Left ventricle myocardium inferior (tissue), 1 donor: Measurements from ENCODE around the gene PLCH1. TPM values are rescaled to one million over a fixed set of nuclear protein-coding genes. Genes with fewer than 3 reads are reported as not detected.
"Not testable (repeated sequence)": the region's sequence is repeated elsewhere in the genome, so short reads cannot be mapped to it uniquely, and the experiment has no call there.

Experiments
- DNase-seq: peaks from one replicate; pipeline ENCODE4 v3.0.0-alpha.2; 2020
- H3K27ac ChIP-seq: fragments of 200-600 bp; replicated peaks from 2 replicates; pipeline ENCODE4 v1.8.0; 2021
- H3K27me3 ChIP-seq: fragments of 200-600 bp; 2 replicates; pipeline ENCODE4 v1.8.0; 2021; ENCODE audit warnings: low read depth
- H3K36me3 ChIP-seq: fragments of 200-600 bp; 2 replicates; pipeline ENCODE4 v1.8.0; 2021
- H3K4me1 ChIP-seq: fragments of 200-600 bp; 2 replicates; pipeline ENCODE4 v1.8.0; 2021
- H3K4me3 ChIP-seq: fragments of 200-600 bp; 2 replicates; pipeline ENCODE4 v1.8.0; 2021; ENCODE audit warnings: mild to moderate bottlenecking, moderate library complexity
- H3K9me3 ChIP-seq: fragments of 200-600 bp; replicated peaks from 2 replicates; pipeline ENCODE4 v1.8.0; 2021
- intact Hi-C: fragments of 100-400 bp; cut with micrococcal nuclease; formaldehyde crosslinking; loops from one replicate; pipeline ENCODE4 v1.11.0; 2022
- total RNA-seq: library from RNA; stranded (reverse); fragmentation: NEBNext Ultra II Directional; extraction: Animal tissue kit (Norgen Biotek cat#: 25700); gene quantifications from one replicate; pipeline ENCODE4 v1.2.1, GENCODE V29; 2021
- TF ChIP-seq, protein P1 (sequence below): fragments of 200-600 bp; IDR thresholded peaks from 2 replicates; pipeline ENCODE4 v1.8.0; 2021; ENCODE audit warnings: antibody characterized with exemption, mild to moderate bottlenecking, borderline replicate concordance
- donor health status: DM: no; HTN: yes; CAD: no; lungs with severe emphysema.

Gene PLCH1
- total RNA-seq, 1 donor from 2014 or later: 0.85 TPM

DNA sequence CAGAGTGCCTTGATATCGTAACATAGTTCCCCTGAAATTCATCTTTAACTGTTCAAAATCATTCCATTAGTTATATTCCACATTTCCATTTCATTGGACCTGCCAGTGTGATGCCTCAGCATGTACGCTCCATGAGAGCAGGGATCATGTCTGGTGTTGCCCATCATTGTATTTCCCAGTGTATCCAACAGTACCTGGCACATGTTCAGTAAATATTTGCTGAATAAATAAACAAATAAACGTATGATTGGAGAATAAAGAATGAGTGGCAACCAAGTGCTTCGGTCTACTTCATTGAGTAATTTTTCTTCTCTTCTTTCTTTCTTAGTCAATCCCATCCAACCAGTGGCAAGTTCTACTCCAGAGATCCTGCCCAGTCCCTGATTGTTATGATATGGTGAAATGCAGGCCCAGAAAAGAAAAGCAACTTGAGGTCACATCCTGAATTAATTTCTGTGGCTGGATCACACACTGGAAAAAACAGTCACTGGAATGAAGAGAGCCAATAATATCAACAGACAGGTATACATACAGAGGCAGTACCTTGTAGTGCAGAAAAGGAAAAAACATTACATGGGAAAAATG is 101.2 kb downstream of the PLCH1 start:
- H3K36me3 ChIP-seq: no peaks in the 10 kb centered on the region
- H3K4me3 ChIP-seq: no peak overlapping the region
- no peaks in the 10 kb centered on the region for H3K27me3 ChIP-seq
- H3K9me3 ChIP-seq: no peaks in the 10 kb centered on the region
- TF ChIP-seq, protein P1, sequence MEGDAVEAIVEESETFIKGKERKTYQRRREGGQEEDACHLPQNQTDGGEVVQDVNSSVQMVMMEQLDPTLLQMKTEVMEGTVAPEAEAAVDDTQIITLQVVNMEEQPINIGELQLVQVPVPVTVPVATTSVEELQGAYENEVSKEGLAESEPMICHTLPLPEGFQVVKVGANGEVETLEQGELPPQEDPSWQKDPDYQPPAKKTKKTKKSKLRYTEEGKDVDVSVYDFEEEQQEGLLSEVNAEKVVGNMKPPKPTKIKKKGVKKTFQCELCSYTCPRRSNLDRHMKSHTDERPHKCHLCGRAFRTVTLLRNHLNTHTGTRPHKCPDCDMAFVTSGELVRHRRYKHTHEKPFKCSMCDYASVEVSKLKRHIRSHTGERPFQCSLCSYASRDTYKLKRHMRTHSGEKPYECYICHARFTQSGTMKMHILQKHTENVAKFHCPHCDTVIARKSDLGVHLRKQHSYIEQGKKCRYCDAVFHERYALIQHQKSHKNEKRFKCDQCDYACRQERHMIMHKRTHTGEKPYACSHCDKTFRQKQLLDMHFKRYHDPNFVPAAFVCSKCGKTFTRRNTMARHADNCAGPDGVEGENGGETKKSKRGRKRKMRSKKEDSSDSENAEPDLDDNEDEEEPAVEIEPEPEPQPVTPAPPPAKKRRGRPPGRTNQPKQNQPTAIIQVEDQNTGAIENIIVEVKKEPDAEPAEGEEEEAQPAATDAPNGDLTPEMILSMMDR: no peak
- no peak overlapping the region for H3K27ac ChIP-seq
- intact Hi-C loops: no loop called here
- no peak for DNase-seq
- H3K4me1 ChIP-seq: no peaks in the 10 kb centered on the region

DNA sequence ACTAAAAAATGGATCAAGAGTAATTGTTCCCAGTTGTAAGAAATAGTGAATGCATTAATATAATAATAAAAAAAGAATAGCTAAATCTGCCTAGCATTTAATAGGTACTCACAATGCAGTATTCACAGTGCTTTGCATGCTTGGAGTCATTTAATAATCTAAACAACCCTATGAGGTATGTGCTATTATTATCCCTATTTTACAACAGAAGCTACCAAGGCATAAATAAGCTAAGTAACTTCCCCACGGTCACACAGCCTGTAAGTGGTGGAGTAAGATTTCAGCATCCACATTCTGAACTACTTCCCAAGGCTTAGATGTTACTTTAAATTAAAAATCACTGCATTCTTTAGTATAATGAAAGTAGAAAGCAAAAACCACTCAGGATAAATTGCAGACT is 102.9 kb downstream of the PLCH1 start:
- Histone ChIP-seq H3K4me1 (no peaks in the 10 kb centered on the region), H3K4me3 (no peak overlapping the region), H3K27me3 (no peaks in the 10 kb centered on the region), H3K27ac (no peak overlapping the region), H3K36me3 (no peaks in the 10 kb centered on the region), H3K9me3 (no peaks in the 10 kb centered on the region)
- no peak for DNase-seq
- intact Hi-C loops: no loop called here
- TF ChIP-seq, protein P1: no peak

DNA sequence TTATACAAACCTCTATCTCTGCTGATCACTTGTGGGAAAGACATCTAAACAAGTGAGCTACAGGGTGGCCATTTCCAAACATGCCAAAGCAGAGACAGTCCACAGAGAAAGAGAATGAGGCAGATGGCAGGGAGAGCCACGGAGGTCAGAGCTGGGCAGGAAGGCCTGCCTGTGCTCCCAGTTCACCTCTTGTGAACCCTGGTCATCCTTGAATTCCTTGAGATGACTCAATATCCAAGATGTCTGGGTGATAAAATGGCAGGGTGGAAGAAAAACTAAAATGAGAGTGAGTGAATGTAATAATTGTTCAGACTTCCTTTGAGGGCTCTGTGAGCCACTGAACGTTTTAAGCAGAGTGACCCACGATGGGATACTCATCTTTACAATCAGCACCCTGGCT is 104.8 kb downstream of the PLCH1 start:
- no peaks in the 10 kb centered on the region for H3K27me3 ChIP-seq
- H3K4me1 ChIP-seq: no peaks in the 10 kb centered on the region
- no peaks in the 10 kb centered on the region for H3K9me3 ChIP-seq
- TF ChIP-seq, protein P1: no peak
- intact Hi-C loops: no loop called here
- H3K36me3 ChIP-seq: no peaks in the 10 kb centered on the region
- H3K4me3 ChIP-seq: no peak overlapping the region
- H3K27ac ChIP-seq: no peak overlapping the region
- no peak for DNase-seq

DNA sequence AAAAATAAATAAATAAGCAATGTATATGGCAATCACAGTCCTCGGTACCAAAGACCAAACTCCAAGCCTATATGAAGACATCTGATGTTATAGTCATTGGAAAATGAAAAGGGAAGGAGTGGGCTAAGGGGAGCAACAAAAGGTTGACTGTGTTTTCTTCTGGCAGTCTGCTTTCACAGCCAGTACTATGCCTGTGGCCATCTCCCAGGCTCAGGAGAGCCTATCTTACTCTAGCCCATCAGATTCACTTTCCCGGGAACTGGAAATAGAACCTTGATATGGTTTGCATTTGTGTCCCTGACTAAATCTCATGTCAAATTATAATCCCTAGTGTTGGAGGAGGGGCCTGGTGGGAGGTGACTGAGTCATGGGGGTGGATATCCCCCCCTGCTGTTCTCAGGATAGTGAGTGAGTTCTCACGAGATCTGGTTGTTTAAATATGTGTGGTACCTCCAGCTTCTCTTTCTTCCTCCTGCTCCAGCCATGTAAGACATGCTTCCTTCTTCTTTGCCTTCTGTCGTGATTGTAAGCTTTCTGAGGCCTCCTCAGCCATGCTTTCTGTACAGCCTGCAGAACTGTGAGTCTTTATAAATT is 105.3 kb downstream of the PLCH1 start:
- H3K36me3 ChIP-seq: no peaks in the 10 kb centered on the region
- no peak for DNase-seq
- H3K4me1 ChIP-seq: no peaks in the 10 kb centered on the region
- intact Hi-C loops: no loop called here
- no peak overlapping the region for H3K27ac ChIP-seq
- TF ChIP-seq, protein P1: no peak
- no peak overlapping the region for H3K4me3 ChIP-seq
- H3K9me3 ChIP-seq: no peaks in the 10 kb centered on the region
- H3K27me3 ChIP-seq: no peaks in the 10 kb centered on the region

DNA sequence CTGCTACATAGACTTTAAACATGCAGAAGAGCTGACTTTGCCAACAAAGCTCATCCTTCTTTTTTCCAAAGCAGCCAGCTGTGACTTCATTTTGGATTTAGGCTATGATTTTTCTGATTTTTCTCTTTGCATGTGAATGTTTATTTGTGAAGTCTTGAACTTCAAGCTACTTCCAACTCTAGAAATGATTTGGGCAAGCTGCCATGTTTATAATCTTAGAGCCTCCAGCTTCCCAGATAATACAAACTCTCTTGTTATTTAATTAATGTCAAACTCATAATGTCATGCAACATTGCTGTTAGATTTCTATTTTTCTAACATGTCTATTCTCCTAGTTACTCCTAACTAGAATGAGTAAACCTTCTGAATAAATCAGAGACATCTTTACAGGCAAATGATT is 106.4 kb downstream of the PLCH1 start:
- H3K9me3 ChIP-seq, intact Hi-C loops, H3K36me3 ChIP-seq, H3K4me3 ChIP-seq, H3K4me1 ChIP-seq, DNase-seq, H3K27me3 ChIP-seq, H3K27ac ChIP-seq: not testable (repeated sequence)

DNA sequence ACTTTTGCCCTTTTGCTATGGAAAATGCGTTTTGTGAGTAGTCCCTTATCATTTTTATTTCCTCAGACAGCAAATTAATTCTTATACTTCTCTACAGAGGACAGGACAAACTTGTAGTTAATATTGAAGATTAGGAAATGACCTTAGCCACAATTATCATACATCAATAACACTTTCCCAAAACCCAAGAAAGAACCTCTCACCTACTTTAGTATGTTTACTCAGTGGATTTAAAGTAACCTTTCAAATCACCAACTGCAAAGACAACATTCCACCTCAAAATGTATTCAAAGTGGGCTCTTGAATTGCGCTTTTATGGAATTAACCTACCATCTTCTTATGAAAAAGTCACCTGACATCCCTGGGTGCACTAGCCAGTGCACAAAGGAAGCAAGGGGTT is 107.3 kb downstream of the PLCH1 start:
- Histone ChIP-seq H3K4me1 (no peaks in the 10 kb centered on the region), H3K27me3 (no peaks in the 10 kb centered on the region), H3K36me3 (no peaks in the 10 kb centered on the region), H3K9me3 (no peaks in the 10 kb centered on the region), H3K4me3 (no peak overlapping the region), H3K27ac (no peak overlapping the region)
- DNase-seq: no peak
- intact Hi-C loops: no loop called here
- TF ChIP-seq, protein P1: no peak
